PC-9 (cell line): ENCODE data around the gene CALCR.

Source experiments
- CTCF ChIP-seq: fragments of 200-600 bp; sonication (generic); conservative IDR thresholded peaks from 2 replicates; pipeline ENCODE4 v1.6.1; 2017; ENCODE audit warnings: mixed run types, antibody characterized with exemption, mild to moderate bottlenecking, moderate library complexity
- EZH2 ChIP-seq: fragments of 200-600 bp; sonication (generic); IDR thresholded peaks from 2 replicates; pipeline ENCODE4 v1.8.0; 2017; ENCODE audit warnings: antibody characterized with exemption, low read depth

GRCh38 chr7:93516834-93517233 is 57.7 kb downstream of the CALCR start:
- no peak for TF ChIP-seq CTCF
- TF ChIP-seq EZH2 = no peak
